Karpas-422 (cell line): ENCODE data around the gene STK11IP. TPM values are rescaled to one million over a fixed set of nuclear protein-coding genes. Genes with fewer than 3 reads are reported as not detected.

Experiments
- DNase-seq: peaks from one replicate; pipeline ENCODE4 v3.0.0-alpha.2; 2015
- H2AFZ ChIP-seq: fragments of 200-600 bp; sonication (generic); 2 replicates; pipeline ENCODE4 v1.6.1; 2014; ENCODE audit warnings: antibody characterized with exemption, low read length, mixed read lengths
- H3K27ac ChIP-seq: fragments of 200-600 bp; sonication (generic); 2 replicates; pipeline ENCODE4 v1.5.1; 2014; ENCODE audit warnings: mild to moderate bottlenecking, low read length, moderate library complexity
- H3K27me3 ChIP-seq: fragments of 200-600 bp; sonication (generic); 2 replicates; pipeline ENCODE4 v1.6.1; 2014; ENCODE audit warnings: low read length, mixed read lengths
- H3K36me3 ChIP-seq: fragments of 200-600 bp; sonication (generic); 2 replicates; pipeline ENCODE4 v1.6.1; 2014; ENCODE audit warnings: low read length, mixed read lengths; ENCODE audit not compliant: insufficient read depth
- H3K4me1 ChIP-seq: fragments of 200-600 bp; sonication (generic); 2 replicates; pipeline ENCODE4 v1.6.1; 2014; ENCODE audit warnings: mild to moderate bottlenecking, low read length, mixed read lengths
- H3K4me2 ChIP-seq: fragments of 200-600 bp; sonication (generic); 2 replicates; pipeline ENCODE4 v1.6.1; 2014; ENCODE audit warnings: low read length, low read depth, mild to moderate bottlenecking; ENCODE audit not compliant: poor library complexity, severe bottlenecking
- H3K4me3 ChIP-seq: fragments of 200-600 bp; sonication (generic); 2 replicates; pipeline ENCODE4 v1.5.1; 2014; ENCODE audit warnings: mild to moderate bottlenecking, antibody characterized with exemption, low read length, mixed read lengths
- H3K79me2 ChIP-seq: fragments of 200-600 bp; sonication (generic); 2 replicates; pipeline ENCODE4 v1.6.1; 2014; ENCODE audit warnings: mild to moderate bottlenecking, low read length, mixed read lengths
- H3K9ac ChIP-seq: fragments of 200-600 bp; sonication (generic); 2 replicates; pipeline ENCODE4 v1.6.0; 2014; ENCODE audit warnings: low read length
- H3K9me2 ChIP-seq: fragments of 200-600 bp; sonication (generic), shearing (Covaris generic); replicated peaks from 2 replicates; pipeline ENCODE4 v1.6.0; 2014; ENCODE audit warnings: mild to moderate bottlenecking, low read length, moderate library complexity; ENCODE audit not compliant: insufficient read depth
- H3K9me3 ChIP-seq: fragments of 300-700, 200-600 bp; sonication (generic); 2 replicates; pipeline ENCODE4 v1.6.1; 2014; ENCODE audit warnings: low read length, mixed read lengths
- H4K20me1 ChIP-seq: fragments of 200-600 bp; sonication (generic); 2 replicates; pipeline ENCODE4 v1.6.1; 2014; ENCODE audit warnings: mild to moderate bottlenecking, antibody characterized with exemption, low read length, low read depth; ENCODE audit not compliant: insufficient read depth
- total RNA-seq: library from RNA; depleted of rRNA; stranded (reverse); fragments of >200 nt; shearing (Covaris generic); gene quantifications from 2 replicates; pipeline ENCODE4 v1.2.3, GENCODE V29; 2014; ENCODE audit warnings: low replicate concordance

STK11IP gene
- total RNA-seq, 1 experiment from 2014 or later, result 24.0 TPM

DNA sequence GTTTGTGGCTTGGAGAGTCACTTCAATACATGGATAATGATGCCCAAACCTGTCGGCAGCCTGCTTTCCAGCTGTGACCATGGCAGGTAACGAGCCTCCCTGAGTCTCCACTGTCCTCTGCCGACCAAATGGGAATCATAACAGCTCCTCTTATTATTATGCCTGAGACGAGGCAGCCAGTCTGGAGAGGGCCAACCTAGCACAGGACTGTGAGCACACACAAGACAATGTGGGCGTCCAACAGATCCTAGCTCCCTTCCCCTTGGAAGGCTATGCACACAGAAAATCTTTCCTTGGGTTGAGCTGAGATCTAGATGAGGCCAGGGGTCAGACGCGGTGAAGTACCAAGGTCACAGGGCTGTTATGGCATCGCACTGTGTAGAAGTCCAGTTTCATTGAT is 28.9 kb downstream of the STK11IP start:
- Histone ChIP-seq H3K4me2 (no peak overlapping the region), H4K20me1 (no peaks in the 10 kb centered on the region), H3K36me3 (no peaks in the 10 kb centered on the region), H3K9me2 (no peaks in the 10 kb centered on the region), H3K4me3 (no peak overlapping the region), H3K4me1 (no peaks in the 10 kb centered on the region), H3K27me3 (no peaks in the 10 kb centered on the region), H3K27ac (no peak overlapping the region), H3K79me2 (no peaks in the 10 kb centered on the region), H3K9ac (no peak overlapping the region), H2AFZ (no peak overlapping the region), H3K9me3 (no peaks in the 10 kb centered on the region)
- no peak for DNase-seq

DNA sequence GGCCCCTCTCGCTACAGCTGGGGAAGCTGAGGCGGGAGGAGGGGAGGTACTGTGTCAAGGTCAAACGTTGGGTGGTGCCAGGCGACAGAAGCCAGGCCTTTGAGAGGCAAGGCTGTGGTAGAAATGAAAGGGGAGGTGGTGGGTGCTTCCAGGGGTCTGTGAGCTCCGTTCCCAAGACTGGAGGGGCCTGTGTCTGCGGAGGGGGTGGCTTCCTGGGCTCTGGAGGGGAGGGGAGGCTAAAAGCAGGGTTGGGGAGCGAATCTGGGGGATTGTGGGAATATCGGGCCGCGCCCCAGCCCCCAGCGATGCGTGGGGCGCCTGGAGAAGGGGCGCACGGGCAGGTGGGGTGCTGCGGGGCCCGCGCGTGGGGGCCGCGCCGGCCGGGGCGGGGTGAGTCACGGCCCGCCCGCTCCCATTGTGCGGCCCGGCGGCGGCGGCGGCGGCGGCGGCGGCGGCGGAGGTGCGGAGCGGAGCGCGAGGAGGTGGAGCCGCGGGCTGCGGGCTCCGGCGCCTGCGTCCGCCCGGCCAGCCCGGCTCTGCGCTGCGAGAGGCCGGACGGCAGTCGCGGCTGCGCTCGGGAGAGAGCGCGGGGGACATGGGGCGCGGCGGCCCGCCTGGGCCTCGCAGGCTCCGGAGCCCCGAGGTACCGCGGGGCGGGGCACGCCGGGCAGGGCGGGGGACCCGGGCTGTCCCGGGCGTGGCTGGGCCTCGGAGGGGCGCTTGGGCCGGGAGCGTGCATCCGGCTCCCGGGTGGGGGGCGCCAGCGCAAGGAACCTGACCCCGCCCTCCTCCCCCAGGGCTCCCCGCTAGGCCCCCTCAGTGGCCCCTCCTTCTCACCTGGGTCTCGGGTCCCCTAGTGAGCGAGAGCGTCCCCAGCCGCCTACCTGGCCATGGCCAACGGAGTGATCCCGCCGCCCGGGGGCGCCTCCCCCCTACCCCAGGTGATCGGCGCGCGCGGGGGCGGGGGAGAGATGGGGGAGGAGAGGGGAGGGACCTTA is 29.7 kb downstream of the STK11IP start, which contains the start of gene SLC4A3:
TSS of gene SLC4A3 (plus strand) at position 528 of the 998 bp plus-strand sequence. CDS start at position 891, 363 bp downstream.
- no peak for DNase-seq
- H3K27ac ChIP-seq, result no peak within 1 kb of the TSS
- H3K4me2 ChIP-seq, result no peak within 1 kb of the TSS
- no peaks in the 10 kb centered on the region for H3K79me2 ChIP-seq
- H3K27me3 ChIP-seq, result no peaks in the 10 kb centered on the region
- H3K9me2 ChIP-seq, result no peaks in the 10 kb centered on the region
- H2AFZ ChIP-seq, result no peak within 1 kb of the TSS
- H4K20me1 ChIP-seq, result no peaks in the 10 kb centered on the region
- H3K9ac ChIP-seq, result no peak within 1 kb of the TSS
- no peak within 1 kb of the TSS for H3K4me3 ChIP-seq
- H3K4me1 ChIP-seq, result no peaks in the 10 kb centered on the region
- H3K9me3 ChIP-seq, result no peaks in the 10 kb centered on the region
- no peaks in the 10 kb centered on the region for H3K36me3 ChIP-seq

DNA sequence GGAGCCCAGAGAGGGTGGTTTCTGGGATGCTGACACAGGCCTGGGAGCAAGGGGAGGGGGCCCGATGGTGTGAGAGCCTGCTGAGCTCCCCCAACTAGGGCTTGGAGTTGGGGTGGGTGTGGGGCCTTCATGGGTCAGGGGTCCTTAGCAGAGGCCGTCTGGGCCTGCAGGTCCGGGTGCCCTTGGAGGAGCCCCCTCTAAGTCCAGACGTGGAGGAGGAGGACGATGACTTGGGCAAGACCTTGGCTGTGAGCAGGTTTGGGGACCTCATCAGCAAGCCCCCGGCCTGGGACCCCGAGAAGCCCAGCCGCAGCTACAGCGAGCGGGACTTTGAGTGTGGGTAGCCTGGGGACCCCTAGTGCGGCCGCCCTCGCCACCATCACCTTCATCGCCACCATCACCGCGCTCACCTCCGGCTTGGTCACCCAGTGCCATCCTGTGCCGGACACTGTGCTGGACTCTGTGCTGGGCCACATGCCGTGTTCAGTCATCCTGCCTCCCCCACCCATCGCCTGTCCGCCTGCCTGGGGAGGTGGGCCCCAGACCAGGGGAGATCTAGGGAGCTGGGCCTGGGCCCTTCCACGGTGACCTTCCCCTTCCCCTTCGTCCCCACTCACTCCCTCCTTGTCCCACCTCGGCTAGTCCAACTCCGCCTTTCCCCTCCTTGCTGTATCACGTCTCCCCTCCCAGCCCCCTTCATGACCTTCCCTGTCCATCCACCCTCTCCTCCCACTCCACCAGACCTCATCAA is 30.8 kb downstream of the STK11IP start:
- Histone ChIP-seq H3K36me3 (no peaks in the 10 kb centered on the region), H3K4me2 (no peak overlapping the region), H4K20me1 (no peaks in the 10 kb centered on the region), H2AFZ (no peak overlapping the region), H3K4me1 (no peaks in the 10 kb centered on the region), H3K9me3 (no peaks in the 10 kb centered on the region), H3K9me2 (no peaks in the 10 kb centered on the region), H3K27me3 (no peaks in the 10 kb centered on the region), H3K4me3 (no peak overlapping the region), H3K9ac (no peak overlapping the region), H3K79me2 (no peaks in the 10 kb centered on the region), H3K27ac (no peak overlapping the region)
- no peak for DNase-seq

DNA sequence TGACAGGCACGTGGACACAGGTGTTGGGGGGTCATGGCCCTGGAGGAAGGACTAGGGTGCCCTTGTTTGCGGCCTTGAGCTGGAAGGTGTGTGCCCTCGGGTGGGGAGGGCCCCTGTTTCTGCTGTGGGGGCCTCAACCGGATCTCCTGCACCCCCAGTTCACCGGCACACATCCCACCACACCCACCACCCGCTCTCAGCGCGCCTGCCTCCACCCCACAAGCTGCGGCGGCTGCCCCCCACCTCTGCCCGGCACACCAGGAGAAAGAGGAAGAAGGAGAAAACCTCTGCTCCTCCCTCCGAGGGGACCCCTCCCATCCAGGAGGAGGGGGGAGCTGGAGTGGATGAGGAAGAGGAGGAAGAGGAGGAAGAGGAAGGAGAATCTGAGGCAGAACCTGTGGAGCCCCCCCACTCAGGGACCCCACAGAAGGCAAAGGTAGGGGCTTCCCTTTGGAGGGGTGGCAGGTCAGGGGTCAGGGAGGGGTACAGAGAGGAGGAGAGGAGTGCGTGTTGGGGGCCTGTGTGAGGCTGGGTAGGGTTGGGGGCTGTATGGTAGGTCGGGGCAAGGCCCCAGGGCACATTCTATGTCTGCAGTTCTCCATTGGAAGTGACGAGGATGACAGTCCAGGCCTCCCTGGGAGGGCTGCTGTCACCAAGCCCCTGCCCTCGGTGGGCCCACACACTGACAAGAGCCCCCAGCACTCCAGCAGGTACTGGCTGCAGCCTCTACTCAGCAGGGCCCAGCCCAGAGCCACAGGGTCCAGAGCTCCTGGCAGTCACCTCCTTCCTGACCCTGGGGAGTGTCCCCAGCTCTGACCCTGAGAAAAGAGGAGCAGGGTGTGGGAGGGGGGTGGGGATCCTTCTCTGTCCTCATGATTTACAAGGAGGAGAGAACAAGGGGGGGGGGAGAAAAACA is 31.6 kb downstream of the STK11IP start:
- no peaks in the 10 kb centered on the region for H3K27me3 ChIP-seq
- H2AFZ ChIP-seq, result no peak overlapping the region
- no peak overlapping the region for H3K4me2 ChIP-seq
- H3K9me3 ChIP-seq, result no peaks in the 10 kb centered on the region
- no peaks in the 10 kb centered on the region for H3K36me3 ChIP-seq
- H3K27ac ChIP-seq, result no peak overlapping the region
- no peaks in the 10 kb centered on the region for H3K4me1 ChIP-seq
- no peak for DNase-seq
- no peaks in the 10 kb centered on the region for H4K20me1 ChIP-seq
- H3K4me3 ChIP-seq, result no peak overlapping the region
- H3K79me2 ChIP-seq, result no peaks in the 10 kb centered on the region
- H3K9ac ChIP-seq, result no peak overlapping the region
- no peaks in the 10 kb centered on the region for H3K9me2 ChIP-seq

DNA sequence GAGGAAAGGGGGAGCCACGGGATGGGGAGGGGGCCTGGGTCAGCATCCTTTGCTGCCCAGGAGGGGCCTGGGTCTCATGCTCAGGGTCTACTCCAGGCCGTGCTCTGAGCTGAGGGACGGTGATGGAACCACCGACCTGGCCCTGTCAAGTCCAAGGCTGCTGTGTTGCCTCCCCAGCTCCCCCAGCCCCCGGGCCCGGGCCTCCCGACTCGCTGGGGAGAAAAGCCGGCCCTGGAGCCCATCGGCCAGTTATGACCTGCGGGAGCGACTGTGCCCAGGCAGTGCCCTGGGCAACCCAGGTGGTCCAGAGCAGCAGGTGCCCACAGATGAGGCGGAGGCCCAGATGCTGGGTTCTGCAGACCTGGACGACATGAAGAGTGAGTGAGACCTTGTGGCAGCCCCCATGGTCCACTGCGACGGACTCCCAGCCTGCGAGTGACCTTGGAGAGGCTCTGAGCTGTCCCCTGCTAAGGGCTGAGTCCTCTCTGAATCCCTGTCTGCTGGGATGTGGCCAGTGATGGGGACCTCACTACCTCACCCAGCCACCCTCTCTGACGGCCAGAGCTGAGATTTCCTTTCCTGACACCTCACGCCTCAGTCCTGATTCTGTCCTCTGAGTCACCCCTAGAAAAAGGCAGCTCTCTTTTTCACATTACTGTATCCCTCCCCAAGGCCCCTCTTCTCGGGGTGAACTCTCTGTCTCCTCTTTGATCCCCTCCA is 32.5 kb downstream of the STK11IP start:
- H3K4me1 ChIP-seq, result no peaks in the 10 kb centered on the region
- no peaks in the 10 kb centered on the region for H3K36me3 ChIP-seq
- H3K4me3 ChIP-seq, result no peak overlapping the region
- H3K27me3 ChIP-seq, result no peaks in the 10 kb centered on the region
- no peaks in the 10 kb centered on the region for H4K20me1 ChIP-seq
- H3K9ac ChIP-seq, result no peak overlapping the region
- no peak overlapping the region for H2AFZ ChIP-seq
- no peaks in the 10 kb centered on the region for H3K79me2 ChIP-seq
- no peak for DNase-seq
- H3K4me2 ChIP-seq, result no peak overlapping the region
- no peaks in the 10 kb centered on the region for H3K9me3 ChIP-seq
- no peak overlapping the region for H3K27ac ChIP-seq
- H3K9me2 ChIP-seq, result no peaks in the 10 kb centered on the region

DNA sequence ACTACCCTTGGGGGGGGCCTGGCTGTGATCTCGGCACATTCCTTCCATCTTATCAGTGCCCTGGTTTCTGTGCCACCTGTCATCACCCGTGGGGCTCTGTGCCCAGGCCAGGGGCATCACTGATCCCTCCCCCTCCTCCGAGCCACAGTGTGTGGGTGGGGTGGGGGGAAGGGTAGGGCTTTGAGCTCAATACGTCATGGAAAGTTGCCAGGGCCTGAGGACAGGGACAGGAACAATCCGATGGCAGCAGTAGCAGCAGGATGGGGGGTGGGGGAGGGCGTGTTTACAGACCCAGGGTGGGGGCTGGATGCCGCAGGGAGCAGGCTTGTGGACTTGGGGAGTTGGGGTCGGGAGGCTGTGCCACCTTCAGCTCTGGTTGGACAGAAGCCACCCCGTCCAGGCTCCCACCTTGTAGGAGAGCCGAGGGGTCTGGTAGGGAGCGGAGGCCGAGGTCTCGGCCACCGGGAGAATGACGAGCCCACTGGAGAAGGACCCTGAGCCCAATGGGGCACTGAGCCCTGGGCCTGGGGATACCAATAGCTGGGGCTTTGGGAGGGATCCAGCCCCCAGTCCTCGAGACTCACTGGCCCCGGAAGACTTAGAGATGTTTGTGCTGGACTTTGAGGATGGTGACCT is 33.2 kb downstream of the STK11IP start:
- Histone ChIP-seq H3K27me3 (no peaks in the 10 kb centered on the region), H3K4me1 (no peaks in the 10 kb centered on the region), H3K79me2 (no peaks in the 10 kb centered on the region), H3K9me3 (no peaks in the 10 kb centered on the region), H3K9me2 (no peaks in the 10 kb centered on the region), H2AFZ (no peak overlapping the region), H3K36me3 (no peaks in the 10 kb centered on the region), H4K20me1 (no peaks in the 10 kb centered on the region), H3K27ac (no peak overlapping the region), H3K4me3 (no peak overlapping the region), H3K4me2 (no peak overlapping the region), H3K9ac (no peak overlapping the region)
- DNase-seq, result no peak

DNA sequence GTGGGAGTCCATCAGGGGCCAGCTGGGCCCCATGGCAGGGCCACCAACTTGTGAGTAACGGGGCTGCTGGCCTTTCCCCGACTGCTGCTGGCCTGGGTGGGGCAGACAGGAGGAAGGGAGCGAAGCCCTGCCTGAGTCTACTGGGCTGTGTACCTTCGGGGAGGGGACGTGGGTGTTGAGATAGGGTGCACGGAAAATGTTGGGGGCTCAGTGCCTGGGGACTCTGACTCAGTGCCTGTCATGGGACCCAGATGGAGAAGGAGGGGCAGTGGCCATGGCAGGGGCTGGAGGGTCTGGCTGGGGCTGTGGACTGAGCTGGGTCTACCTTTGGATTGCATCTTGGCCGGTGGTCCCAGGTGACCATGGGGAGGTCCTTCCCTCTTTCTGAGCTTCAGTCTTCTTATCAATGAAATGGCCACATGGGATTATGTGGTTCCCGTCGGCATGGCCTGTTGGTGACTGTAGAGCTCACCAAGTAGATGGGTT is 33.8 kb downstream of the STK11IP start:
- no peak overlapping the region for H3K9ac ChIP-seq
- no peak overlapping the region for H3K4me2 ChIP-seq
- no peaks in the 10 kb centered on the region for H3K27me3 ChIP-seq
- no peak overlapping the region for H2AFZ ChIP-seq
- no peaks in the 10 kb centered on the region for H3K4me1 ChIP-seq
- no peak overlapping the region for H3K27ac ChIP-seq
- H3K4me3 ChIP-seq, result no peak overlapping the region
- no peaks in the 10 kb centered on the region for H4K20me1 ChIP-seq
- H3K36me3 ChIP-seq, result no peaks in the 10 kb centered on the region
- H3K9me2 ChIP-seq, result no peaks in the 10 kb centered on the region
- no peak for DNase-seq
- no peaks in the 10 kb centered on the region for H3K9me3 ChIP-seq
- H3K79me2 ChIP-seq, result no peaks in the 10 kb centered on the region
